Measurements from ENCODE around the gene ALG3. TPM values are rescaled to one million over a fixed set of nuclear protein-coding genes. Genes with fewer than 3 reads are reported as not detected.
A peak's percentile ranks its signal among the peaks of the same experiment; 100 is the strongest.

Gene ALG3
- total RNA-seq, 4 donors from 2014 or later = 38.9 to 79.5 (median 58.7) TPM

- Histone ChIP-seq H3K4me3 (no peak overlapping the region), H3K36me3 (peaks cover 0 to 48% (median 15%) of the 10 kb centered on the region in 3 donors), H3K27ac (no peak overlapping the region), H3K9me3 (no peaks in the 10 kb centered on the region), H3K27me3 (no peaks in the 10 kb centered on the region), H3K4me1 (peaks cover 0 to 11% (median 0%) of the 10 kb centered on the region in 4 donors)
- DNase-seq (ENCODE audit: low spot score in 2 of 2) = no peak
- no peak for TF ChIP-seq EP300 (IDR thresholded peaks at IDR 0.05)
- TF ChIP-seq, protein P1, sequence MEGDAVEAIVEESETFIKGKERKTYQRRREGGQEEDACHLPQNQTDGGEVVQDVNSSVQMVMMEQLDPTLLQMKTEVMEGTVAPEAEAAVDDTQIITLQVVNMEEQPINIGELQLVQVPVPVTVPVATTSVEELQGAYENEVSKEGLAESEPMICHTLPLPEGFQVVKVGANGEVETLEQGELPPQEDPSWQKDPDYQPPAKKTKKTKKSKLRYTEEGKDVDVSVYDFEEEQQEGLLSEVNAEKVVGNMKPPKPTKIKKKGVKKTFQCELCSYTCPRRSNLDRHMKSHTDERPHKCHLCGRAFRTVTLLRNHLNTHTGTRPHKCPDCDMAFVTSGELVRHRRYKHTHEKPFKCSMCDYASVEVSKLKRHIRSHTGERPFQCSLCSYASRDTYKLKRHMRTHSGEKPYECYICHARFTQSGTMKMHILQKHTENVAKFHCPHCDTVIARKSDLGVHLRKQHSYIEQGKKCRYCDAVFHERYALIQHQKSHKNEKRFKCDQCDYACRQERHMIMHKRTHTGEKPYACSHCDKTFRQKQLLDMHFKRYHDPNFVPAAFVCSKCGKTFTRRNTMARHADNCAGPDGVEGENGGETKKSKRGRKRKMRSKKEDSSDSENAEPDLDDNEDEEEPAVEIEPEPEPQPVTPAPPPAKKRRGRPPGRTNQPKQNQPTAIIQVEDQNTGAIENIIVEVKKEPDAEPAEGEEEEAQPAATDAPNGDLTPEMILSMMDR (IDR thresholded peaks at IDR 0.05) = peak in 2 of 5 experiments; percentile 8 to 17
- WGBS, 2 donors = 34 to 51% methylated on average over 14 to 22 of the region's 46 CpGs
Measured at GRCh38 chr3:184241447-184242296, 7.1 kb downstream of the ALG3 start.

GRCh38 chr3:184241141-184241446, 7.7 kb downstream of the ALG3 start:
- Histone ChIP-seq H3K4me3 (no peak overlapping the region), H3K4me1 (peaks cover 0 to 10% (median 0%) of the 10 kb centered on the region in 4 donors), H3K36me3 (peaks cover 0 to 48% (median 15%) of the 10 kb centered on the region in 3 donors), H3K27me3 (peaks cover 0 to 3% of the 10 kb centered on the region in 2 donors), H3K27ac (no peak overlapping the region), H3K9me3 (no peaks in the 10 kb centered on the region)
- no peak for TF ChIP-seq EP300 (IDR thresholded peaks at IDR 0.05)
- no peak for TF ChIP-seq POLR2A (IDR thresholded peaks at IDR 0.05)
- TF ChIP-seq, protein P1 (IDR thresholded peaks at IDR 0.05) = no peak
- no peak for DNase-seq (ENCODE audit: low spot score in 2 of 2)
- 44 to 56% methylated on average over 11 to 14 of the region's 17 CpGs for WGBS, 2 donors

DNA sequence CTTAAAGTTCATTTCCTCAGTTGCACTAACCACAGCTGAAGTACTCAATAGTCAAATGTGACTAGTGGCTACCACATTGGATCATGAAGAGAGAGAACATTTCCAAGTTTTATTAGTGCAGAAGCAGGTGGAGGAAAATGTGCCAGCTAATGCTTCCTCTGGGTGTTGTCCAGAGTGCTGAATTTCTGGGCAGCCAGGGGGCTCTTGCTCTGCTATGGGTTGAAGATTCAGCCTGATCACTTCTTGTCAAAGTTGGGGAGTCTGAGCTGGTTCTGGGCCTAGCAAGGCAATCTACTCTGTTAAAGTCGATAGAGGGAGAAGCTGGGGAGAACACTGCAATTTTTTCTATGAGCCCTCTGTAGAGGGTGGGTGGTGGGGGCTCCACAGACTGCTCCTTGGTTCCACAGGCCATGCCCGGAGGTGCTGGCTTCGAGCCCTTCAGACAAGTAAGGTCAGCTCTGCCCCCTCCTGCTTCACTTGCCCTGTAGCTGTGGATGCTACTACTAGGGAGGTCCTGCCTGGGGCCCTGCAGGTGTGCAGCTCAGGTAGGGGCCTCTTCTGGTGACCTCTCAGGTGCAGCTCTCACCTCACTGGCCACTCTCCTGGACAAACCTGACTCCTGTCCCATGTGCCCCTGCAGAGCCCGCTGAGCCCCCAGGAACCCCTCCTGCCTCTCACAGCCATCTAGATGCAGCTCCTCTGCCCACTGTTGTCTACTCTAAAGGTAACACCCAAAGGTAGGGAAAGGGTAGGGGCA, 8.2 kb downstream of the ALG3 start:
- Histone ChIP-seq H3K4me3 (no peak overlapping the region), H3K36me3 (peaks cover 0 to 43% (median 15%) of the 10 kb centered on the region in 3 donors), H3K27me3 (peaks cover 0 to 7% of the 10 kb centered on the region in 2 donors), H3K27ac (no peak overlapping the region), H3K4me1 (peaks cover 0 to 10% (median 0%) of the 10 kb centered on the region in 4 donors), H3K9me3 (no peaks in the 10 kb centered on the region)
- 71 to 83% methylated on average over 3 to 4 of the region's 4 CpGs for WGBS, 2 donors
- TF ChIP-seq, protein P1 (IDR thresholded peaks at IDR 0.05) = no peak
- TF ChIP-seq POLR2A (IDR thresholded peaks at IDR 0.05) (no peak), EP300 (IDR thresholded peaks at IDR 0.05) (no peak)
- no peak for DNase-seq (ENCODE audit: low spot score in 2 of 2)

DNA sequence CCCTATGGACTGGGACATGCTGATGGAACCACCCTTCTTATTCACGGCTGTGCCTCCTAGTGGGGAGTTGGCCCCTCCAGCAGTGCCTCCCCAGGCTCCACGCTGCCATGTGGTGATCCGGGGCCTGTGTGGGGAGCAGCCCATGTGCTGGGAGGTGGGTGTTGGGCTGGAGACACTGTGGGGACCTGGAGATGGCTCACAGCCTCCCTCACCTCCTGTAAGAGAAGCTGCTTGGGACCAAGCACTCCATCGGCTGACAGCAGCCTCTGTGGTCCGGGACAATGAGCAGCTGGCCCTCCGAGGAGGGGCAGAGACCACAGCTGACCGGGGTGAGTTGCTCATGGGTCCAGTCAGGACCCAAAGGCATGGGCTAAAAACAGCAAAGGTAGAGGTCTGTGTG, 9.1 kb downstream of the ALG3 start:
- no peaks in the 10 kb centered on the region for H3K9me3 ChIP-seq
- no peak for DNase-seq (ENCODE audit: low spot score in 2 of 2)
- peaks cover 0 to 10% (median 0%) of the 10 kb centered on the region in 4 donors for H3K4me1 ChIP-seq
- TF ChIP-seq, protein P1 (IDR thresholded peaks at IDR 0.05) = no peak
- TF ChIP-seq POLR2A (IDR thresholded peaks at IDR 0.05) (no peak), EP300 (IDR thresholded peaks at IDR 0.05) (no peak)
- H3K27ac ChIP-seq = no peak overlapping the region
- H3K4me3 ChIP-seq = no peak overlapping the region
- H3K27me3 ChIP-seq = peaks cover 0 to 8% of the 10 kb centered on the region in 2 donors
- peaks cover 0 to 34% (median 15%) of the 10 kb centered on the region in 3 donors for H3K36me3 ChIP-seq
- WGBS, 2 donors = 68 to 79% methylated on average over 7 of the region's 7 CpGs

GRCh38 chr3:184239221-184239620, 9.5 kb downstream of the ALG3 start:
- peaks cover 0 to 29% (median 15%) of the 10 kb centered on the region in 3 donors for H3K36me3 ChIP-seq
- no peak for TF ChIP-seq EP300 (IDR thresholded peaks at IDR 0.05)
- no peak for TF ChIP-seq POLR2A (IDR thresholded peaks at IDR 0.05)
- TF ChIP-seq, protein P1 (IDR thresholded peaks at IDR 0.05) = no peak
- H3K27ac ChIP-seq = no peak overlapping the region
- 83 to 91% methylated on average over 8 of the region's 8 CpGs for WGBS, 2 donors
- H3K27me3 ChIP-seq = peaks cover 0 to 12% of the 10 kb centered on the region in 2 donors
- H3K4me3 ChIP-seq = no peak overlapping the region
- peaks cover 0 to 10% (median 0%) of the 10 kb centered on the region in 4 donors for H3K4me1 ChIP-seq
- no peaks in the 10 kb centered on the region for H3K9me3 ChIP-seq
- DNase-seq (ENCODE audit: low spot score in 2 of 2) = no peak

All from tibial nerve (tissue), 4 donors.